GM19463 (cell line): ENCODE measurements around the gene ENGASE.
"Not testable (repeated sequence)": the region's sequence is repeated elsewhere in the genome, so short reads cannot be mapped to it uniquely, and the experiment has no call there.

Experiments used
- ATAC-seq: cut with Tn5 transposase; IDR thresholded peaks from one replicate; pipeline ENCODE4 v1.9.1; 2021; ENCODE audit warnings: mild to moderate bottlenecking, moderate library complexity; ENCODE audit not compliant: unreplicated experiment

The ENGASE gene

GRCh38 chr17:79074649-79075445 is at the start of gene ENGASE:
ENGASE (plus strand) TSS chr17:79074824; CDS start chr17:79074945, 121 bp downstream.
- ATAC-seq: peak; percentile 92

- no peak for ATAC-seq
Measured at GRCh38 chr17:79024901-79025737, 49.5 kb upstream of the ENGASE start.

GRCh38 chr17:79026376-79027273 is 48.0 kb upstream of the ENGASE start:
- ATAC-seq: no peak

GRCh38 chr17:79027274-79027924 is 47.2 kb upstream of the ENGASE start:
- no peak for ATAC-seq

- ATAC-seq: no peak
Measured at GRCh38 chr17:79027925-79028491, 46.6 kb upstream of the ENGASE start.

- ATAC-seq: no peak
Measured at GRCh38 chr17:79028496-79029326, 45.9 kb upstream of the ENGASE start.

- ATAC-seq: no peak
Measured at GRCh38 chr17:79029327-79030009, 45.2 kb upstream of the ENGASE start.

GRCh38 chr17:79030636-79031035 is 44.0 kb upstream of the ENGASE start:
- ATAC-seq: not testable (repeated sequence)

- ATAC-seq: no peak
Measured at GRCh38 chr17:79031996-79032875, 42.4 kb upstream of the ENGASE start.

GRCh38 chr17:79033046-79033616 is 41.5 kb upstream of the ENGASE start:
- no peak for ATAC-seq

- no peak for ATAC-seq
Measured at GRCh38 chr17:79033741-79034501, 40.7 kb upstream of the ENGASE start.

GRCh38 chr17:79034931-79035485 is 39.6 kb upstream of the ENGASE start:
- no peak for ATAC-seq

GRCh38 chr17:79035686-79036085 is 38.9 kb upstream of the ENGASE start:
- no peak for ATAC-seq

- no peak for ATAC-seq
Measured at GRCh38 chr17:79036181-79036580, 38.4 kb upstream of the ENGASE start.

- no peak for ATAC-seq
Measured at GRCh38 chr17:79036596-79036995, 38.0 kb upstream of the ENGASE start.

GRCh38 chr17:79038545-79039135 is 36.0 kb upstream of the ENGASE start:
- no peak for ATAC-seq
